GM18867 (cell line): ENCODE measurements around the gene ANO4.
"Not testable (repeated sequence)": the region's sequence is repeated elsewhere in the genome, so short reads cannot be mapped to it uniquely, and the experiment has no call there.

Source experiments
- ATAC-seq: cut with Tn5 transposase; IDR thresholded peaks from one replicate; pipeline ENCODE4 v1.9.1; 2021; ENCODE audit warnings: mild to moderate bottlenecking, moderate library complexity; ENCODE audit not compliant: unreplicated experiment

ANO4 gene

GRCh38 chr12:100867639-100868393 is 73.2 kb downstream of the ANO4 start:
- ATAC-seq, result no peak

GRCh38 chr12:100868487-100868886 is 73.9 kb downstream of the ANO4 start:
- no peak for ATAC-seq

- no peak for ATAC-seq
Measured at GRCh38 chr12:100871195-100871734, 76.7 kb downstream of the ANO4 start.

GRCh38 chr12:100875156-100875555 is 80.6 kb downstream of the ANO4 start:
- no peak for ATAC-seq

DNA sequence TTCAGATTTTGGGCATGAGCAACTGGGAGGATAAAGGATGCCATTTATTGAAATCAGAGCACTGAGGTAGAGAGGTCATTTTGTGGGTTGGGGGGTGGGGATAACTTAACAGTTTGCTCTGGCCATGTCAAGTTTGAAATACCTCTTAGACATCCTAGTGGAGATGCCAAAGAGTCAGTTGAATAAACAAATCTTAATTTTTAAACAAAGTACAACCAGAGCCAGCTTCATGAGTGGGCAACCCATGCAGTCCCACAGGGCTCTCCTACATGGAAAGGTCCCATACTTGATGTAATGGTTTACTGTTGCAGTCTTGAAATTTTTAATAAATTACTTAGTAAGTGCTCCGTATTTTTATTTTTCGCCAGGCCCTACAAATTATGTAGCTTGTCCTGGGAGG is 81.2 kb downstream of the ANO4 start:
- ATAC-seq, result no peak

DNA sequence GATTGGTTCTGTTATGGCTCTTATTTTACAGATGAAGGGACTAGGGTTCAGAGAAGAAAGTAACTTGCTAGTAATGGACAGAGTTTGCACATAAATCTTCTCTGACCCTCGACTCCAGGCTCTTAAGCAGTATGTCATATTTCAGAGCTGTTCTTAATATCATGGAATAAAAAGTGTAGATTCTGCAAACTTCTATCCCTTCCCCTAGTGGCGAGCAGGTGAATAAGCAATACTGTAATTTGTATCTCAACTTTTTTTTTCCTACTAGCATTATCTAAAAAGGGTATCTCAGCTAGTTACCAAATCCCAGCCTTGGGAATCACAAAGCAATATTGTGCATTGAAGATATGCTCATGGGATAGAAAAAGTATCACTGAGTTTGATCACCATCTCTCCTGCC is 83.2 kb downstream of the ANO4 start:
- ATAC-seq, result no peak

- ATAC-seq, result no peak
Measured at GRCh38 chr12:100895192-100895591, 100.6 kb downstream of the ANO4 start.

- no peak for ATAC-seq
Measured at GRCh38 chr12:100896192-100896591, 101.6 kb downstream of the ANO4 start.

GRCh38 chr12:100897240-100897639 is 102.7 kb downstream of the ANO4 start:
- ATAC-seq, result no peak

GRCh38 chr12:100899301-100899700 is 104.7 kb downstream of the ANO4 start:
- no peak for ATAC-seq

- ATAC-seq, result no peak
Measured at GRCh38 chr12:100900808-100901207, 106.2 kb downstream of the ANO4 start.

DNA sequence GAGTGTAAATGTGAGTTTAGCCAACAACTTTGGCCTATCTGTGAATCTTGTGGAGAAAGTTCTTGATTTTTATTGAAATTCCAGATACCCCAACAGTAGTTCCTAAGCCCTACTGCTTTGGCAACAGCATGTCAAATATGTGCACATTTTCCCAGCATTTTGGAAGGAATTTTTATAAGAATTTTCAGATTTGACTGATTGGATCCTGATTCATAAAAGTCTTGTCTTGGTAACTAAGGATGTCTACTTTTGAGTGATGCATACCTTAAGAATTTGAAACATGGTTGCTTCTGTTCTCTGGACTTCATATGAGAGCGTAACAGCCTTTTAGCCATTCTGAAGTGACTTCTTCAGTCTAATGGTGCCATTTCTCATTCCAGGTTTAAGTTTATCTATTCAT is 106.7 kb downstream of the ANO4 start:
- ATAC-seq, result no peak

DNA sequence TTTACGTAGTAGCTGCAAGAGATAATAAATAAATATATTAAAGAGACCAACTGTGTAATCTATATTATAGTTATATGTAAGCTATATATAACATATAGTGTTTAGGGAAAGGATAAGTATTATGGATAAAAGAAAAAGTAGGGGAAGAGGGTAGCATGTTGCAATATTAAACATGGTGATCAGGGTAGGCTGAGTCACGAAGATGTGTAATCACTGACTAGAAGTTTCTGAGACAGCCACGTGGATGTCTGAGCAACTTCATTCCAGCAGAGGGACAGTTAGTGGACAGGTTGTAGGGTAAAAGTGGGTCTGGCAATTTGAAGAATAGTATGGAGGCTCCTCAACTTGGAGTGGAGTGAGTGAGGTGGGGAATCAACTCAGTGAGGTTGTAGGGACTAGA is 109.7 kb downstream of the ANO4 start:
- ATAC-seq, result no peak

DNA sequence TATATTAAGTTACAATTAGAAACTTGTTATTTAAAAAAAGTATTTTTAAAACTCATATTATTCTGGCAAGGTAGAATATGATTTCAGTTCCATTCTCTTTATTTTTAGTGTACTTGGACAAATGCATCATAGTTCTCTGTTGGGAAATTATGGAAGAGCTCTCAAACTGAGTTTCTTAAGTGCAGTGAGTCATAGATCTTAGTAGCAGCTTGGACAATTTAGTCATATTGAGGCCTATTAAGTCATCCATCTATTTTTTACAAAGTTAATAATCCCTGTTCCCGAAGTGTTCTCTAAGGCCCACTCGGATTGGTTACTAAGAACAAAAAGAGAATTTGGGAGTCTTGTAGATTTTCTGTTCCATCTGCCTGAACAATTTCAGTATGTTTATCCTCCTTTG is 113.9 kb downstream of the ANO4 start:
- no peak for ATAC-seq

- no peak for ATAC-seq
Measured at GRCh38 chr12:100913872-100914592, 119.5 kb downstream of the ANO4 start.

DNA sequence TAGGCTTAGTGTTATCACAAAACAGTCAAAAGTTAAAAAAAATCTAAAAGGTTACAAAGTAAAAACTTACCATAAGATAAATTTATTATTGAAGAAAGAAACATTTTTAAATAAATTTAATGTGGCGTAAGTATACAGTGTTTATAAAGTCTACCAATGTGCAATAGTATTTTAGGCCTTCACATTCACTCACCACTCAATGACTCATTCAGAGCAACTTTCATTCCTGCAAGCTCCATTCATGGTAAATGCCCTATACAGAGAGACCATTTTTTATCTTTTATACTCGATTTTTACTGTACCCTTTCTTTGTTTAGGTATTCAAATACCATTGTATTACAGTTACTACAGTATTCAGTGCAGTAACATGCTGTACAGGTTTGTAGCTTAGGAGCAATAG is 124.5 kb downstream of the ANO4 start:
- ATAC-seq, result no peak

DNA sequence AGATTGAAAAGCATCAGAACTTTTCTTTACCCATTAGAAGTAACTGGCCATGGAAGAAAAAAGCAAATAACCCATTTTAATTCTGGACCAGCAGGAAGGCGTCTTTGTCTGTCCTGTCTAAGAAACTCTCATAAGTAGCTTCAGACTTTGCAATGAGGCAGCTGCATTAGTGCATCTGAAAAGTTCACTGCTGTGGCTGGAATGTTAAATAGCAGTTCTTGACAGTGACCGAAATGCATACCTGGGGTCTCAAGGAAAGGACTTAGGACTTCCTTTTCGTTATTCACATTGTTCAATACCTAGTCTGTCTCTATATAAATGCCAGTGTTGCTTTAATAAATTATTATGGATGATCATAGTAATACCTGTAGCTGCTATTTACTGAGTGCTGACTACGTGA is 125.9 kb downstream of the ANO4 start:
- no peak for ATAC-seq

- no peak for ATAC-seq
Measured at GRCh38 chr12:100926669-100927248, 132.2 kb downstream of the ANO4 start.

- ATAC-seq, result no peak
Measured at GRCh38 chr12:100927826-100928225, 133.2 kb downstream of the ANO4 start.

DNA sequence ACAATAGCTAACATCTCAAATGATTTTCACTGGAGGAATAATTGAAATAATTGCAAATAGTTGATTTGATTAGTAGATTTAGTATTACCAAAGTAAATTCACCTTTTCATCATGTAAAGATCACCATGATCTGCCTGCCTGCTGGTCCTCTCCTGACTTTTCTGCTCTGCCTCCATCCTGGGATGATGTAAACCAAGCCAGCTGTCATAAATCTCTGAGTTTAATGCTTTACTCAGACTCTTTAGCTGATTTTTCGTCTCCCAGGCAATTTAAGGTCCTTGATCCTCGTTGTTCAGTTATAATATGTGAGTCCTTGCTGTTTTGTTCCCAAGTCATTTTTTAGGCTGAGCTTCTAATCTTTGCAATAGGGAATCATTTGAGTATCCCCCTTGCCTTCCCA is 138.0 kb downstream of the ANO4 start:
- ATAC-seq, result no peak

GRCh38 chr12:100933531-100933930 is 139.0 kb downstream of the ANO4 start:
- ATAC-seq, result not testable (repeated sequence)

GRCh38 chr12:100935929-100936328 is 141.4 kb downstream of the ANO4 start:
- ATAC-seq, result no peak
